PC-3 (cell line): ENCODE data around the gene DENND2A. TPM values are rescaled to one million over a fixed set of nuclear protein-coding genes. Genes with fewer than 3 reads are reported as not detected.
"Not testable (repeated sequence)": the region's sequence is repeated elsewhere in the genome, so short reads cannot be mapped to it uniquely, and the experiment has no call there.

Experiments used
- ATAC-seq: fragments of 200-7000 bp; cut with Tn5 transposase; 2 replicates; pipeline ENCODE4 v1.9.1; 2020; ENCODE audit warnings: mild to moderate bottlenecking, moderate library complexity
- BruUV-seq: library from RNA; stranded (reverse); fragments of 400-500 nt; replicated peaks from 2 replicates; lab custom pipeline; 2021; lab: Mats Ljungman, UMichigan
- CTCF ChIA-PET: fragments of 300-600 bp; sonication (Branson Sonifier 250); formaldehyde crosslinking; loops from one replicate; lab custom pipeline; 2022; ENCODE audit warnings: antibody characterized with exemption; lab: Charles Lee
- POLR2A ChIA-PET: fragments of 300-600 bp; sonication (Branson Sonifier 250); formaldehyde crosslinking; loops from one replicate; lab custom pipeline; 2022; ENCODE audit warnings: antibody characterized with exemption; ENCODE audit not compliant: unreplicated experiment; lab: Charles Lee
- DNase-seq: peaks from one replicate; pipeline ENCODE4 v3.0.0-alpha.2; 2015
- H2AFZ ChIP-seq: fragments of 300-600 bp; sonication (generic); 2 replicates; pipeline ENCODE4 v1.6.0; 2016; ENCODE audit warnings: antibody characterized with exemption, low read length
- H3F3A ChIP-seq: fragments of 300-600 bp; sonication (generic); one replicate; pipeline ENCODE4 v1.6.0; 2017; ENCODE audit warnings: antibody characterized with exemption, low read length, control low read depth, mild to moderate bottlenecking; ENCODE audit not compliant: unreplicated experiment
- H3K27ac ChIP-seq: fragments of 300-600 bp; sonication (generic); 2 replicates; pipeline ENCODE4 v1.5.1; 2016; ENCODE audit warnings: mild to moderate bottlenecking, low read length
- H3K27me3 ChIP-seq: fragments of 300-600 bp; sonication (generic); 2 replicates; pipeline ENCODE4 v1.6.1; 2016; ENCODE audit warnings: low read length, mixed read lengths
- H3K36me3 ChIP-seq: fragments of 300-600 bp; sonication (generic); 2 replicates; pipeline ENCODE4 v1.6.1; 2016; ENCODE audit warnings: low read depth, mixed run types, low read length, mixed read lengths
- H3K4me1 ChIP-seq: fragments of 300-600 bp; sonication (generic); 2 replicates; pipeline ENCODE4 v1.5.1; 2016; ENCODE audit warnings: low read length; ENCODE audit not compliant: insufficient read depth
- H3K4me2 ChIP-seq: fragments of 300-600 bp; sonication (generic); 2 replicates; pipeline ENCODE4 v1.6.0; 2016; ENCODE audit warnings: low read length
- H3K4me3 ChIP-seq: fragments of 300-600 bp; sonication (generic); 2 replicates; pipeline ENCODE4 v1.5.1; 2016; ENCODE audit warnings: mild to moderate bottlenecking, low read length, mixed read lengths
- H3K79me2 ChIP-seq: fragments of 300-600 bp; sonication (generic); 2 replicates; pipeline ENCODE4 v1.6.1; 2017; ENCODE audit warnings: low read length, mixed read lengths
- H3K9ac ChIP-seq: fragments of 300-600 bp; sonication (generic); 2 replicates; pipeline ENCODE4 v1.6.0; 2016; ENCODE audit warnings: mild to moderate bottlenecking, low read length
- H3K9me2 ChIP-seq: fragments of 300-600 bp; sonication (generic); replicated peaks from 2 replicates; pipeline ENCODE4 v1.6.1; 2016; ENCODE audit warnings: mixed run types, low read length, mixed read lengths
- H3K9me3 ChIP-seq: fragments of 300-600 bp; sonication (generic); 2 replicates; pipeline ENCODE4 v1.6.1; 2016; ENCODE audit warnings: low read length, mixed read lengths
- H4K20me1 ChIP-seq: fragments of 300-600 bp; sonication (generic); 2 replicates; pipeline ENCODE4 v1.6.1; 2016; ENCODE audit warnings: low read length, mixed read lengths
- EZH2 ChIP-seq: fragments of 300-600 bp; sonication (generic); IDR thresholded peaks from one replicate; pipeline ENCODE4 v1.6.1; 2017; ENCODE audit warnings: antibody characterized with exemption, mild to moderate bottlenecking, low read length; ENCODE audit not compliant: unreplicated experiment
- EZH2phosphoT487 ChIP-seq: fragments of 300-600 bp; sonication (generic); IDR thresholded peaks from 2 replicates; pipeline ENCODE4 v1.6.1; 2018; ENCODE audit warnings: mild to moderate bottlenecking, antibody characterized with exemption, low read length, borderline replicate concordance
- intact Hi-C: fragments of 100-400 bp; cut with micrococcal nuclease; formaldehyde crosslinking; loops from 2 replicates; pipeline ENCODE4 v1.9.0; 2023
- total RNA-seq: library from RNA; depleted of rRNA; stranded (reverse); fragments of >200 nt; gene quantifications from 2 replicates; pipeline ENCODE4 v1.2.3, GENCODE V29; 2014
- TF ChIP-seq, protein P1 (sequence below): fragments of 300-600 bp; sonication (generic); conservative IDR thresholded peaks from 2 replicates; pipeline ENCODE4 v1.5.1; 2017; ENCODE audit warnings: antibody characterized with exemption, low read depth, mild to moderate bottlenecking, low read length

The DENND2A gene
- total RNA-seq, 1 experiment from 2014 or later = 8.9 TPM

- Histone ChIP-seq H3K79me2 (peaks cover 15% of the 10 kb centered on the region; the same call in 1 of the 2 replicates), H3K36me3 (no peaks in the 10 kb centered on the region), H3K4me1 (peaks cover 26% of the 10 kb centered on the region), H3K9me3 (no peaks in the 10 kb centered on the region), H3K27me3 (no peaks in the 10 kb centered on the region), H2AFZ (no peak overlapping the region), H3K4me3 (no peak overlapping the region), H3K9me2 (no peaks in the 10 kb centered on the region), H4K20me1 (no peaks in the 10 kb centered on the region), H3K9ac (no peak overlapping the region), H3K27ac (no peak overlapping the region), H3F3A (no peaks in the 10 kb centered on the region), H3K4me2 (no peak overlapping the region)
- BruUV-seq = no TSS peak
- ATAC-seq (no peak), DNase-seq (no peak)
- ChIA-PET POLR2A (no interaction called here), CTCF (no interaction called here)
- TF ChIP-seq, protein P1, sequence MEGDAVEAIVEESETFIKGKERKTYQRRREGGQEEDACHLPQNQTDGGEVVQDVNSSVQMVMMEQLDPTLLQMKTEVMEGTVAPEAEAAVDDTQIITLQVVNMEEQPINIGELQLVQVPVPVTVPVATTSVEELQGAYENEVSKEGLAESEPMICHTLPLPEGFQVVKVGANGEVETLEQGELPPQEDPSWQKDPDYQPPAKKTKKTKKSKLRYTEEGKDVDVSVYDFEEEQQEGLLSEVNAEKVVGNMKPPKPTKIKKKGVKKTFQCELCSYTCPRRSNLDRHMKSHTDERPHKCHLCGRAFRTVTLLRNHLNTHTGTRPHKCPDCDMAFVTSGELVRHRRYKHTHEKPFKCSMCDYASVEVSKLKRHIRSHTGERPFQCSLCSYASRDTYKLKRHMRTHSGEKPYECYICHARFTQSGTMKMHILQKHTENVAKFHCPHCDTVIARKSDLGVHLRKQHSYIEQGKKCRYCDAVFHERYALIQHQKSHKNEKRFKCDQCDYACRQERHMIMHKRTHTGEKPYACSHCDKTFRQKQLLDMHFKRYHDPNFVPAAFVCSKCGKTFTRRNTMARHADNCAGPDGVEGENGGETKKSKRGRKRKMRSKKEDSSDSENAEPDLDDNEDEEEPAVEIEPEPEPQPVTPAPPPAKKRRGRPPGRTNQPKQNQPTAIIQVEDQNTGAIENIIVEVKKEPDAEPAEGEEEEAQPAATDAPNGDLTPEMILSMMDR = no peak
- no peak for TF ChIP-seq EZH2
- TF ChIP-seq EZH2phosphoT487 = no peak
- intact Hi-C loops = loop anchor here (10.0 kb wide), 2 partner anchors 134 to 254 kb away; partner anchors contain the start of gene BRAF
Measured at GRCh38 chr7:140670343-140670935, 29.8 kb upstream of the DENND2A start.

- H3K9me2 ChIP-seq, H3F3A ChIP-seq, H3K4me3 ChIP-seq, ATAC-seq, H3K9me3 ChIP-seq, H3K27me3 ChIP-seq, H3K27ac ChIP-seq, H3K79me2 ChIP-seq, H3K9ac ChIP-seq, H3K4me2 ChIP-seq, H2AFZ ChIP-seq, H3K36me3 ChIP-seq, BruUV-seq, DNase-seq, H4K20me1 ChIP-seq, CTCF ChIA-PET, POLR2A ChIA-PET: not testable (repeated sequence)
- intact Hi-C loops = loop anchor here (10.0 kb wide), 2 partner anchors 135 to 255 kb away; partner anchors contain the start of gene BRAF
- H3K4me1 ChIP-seq = peaks cover 21% of the 10 kb centered on the region
Measured at GRCh38 chr7:140669862-140670261, 29.2 kb upstream of the DENND2A start.

DNA sequence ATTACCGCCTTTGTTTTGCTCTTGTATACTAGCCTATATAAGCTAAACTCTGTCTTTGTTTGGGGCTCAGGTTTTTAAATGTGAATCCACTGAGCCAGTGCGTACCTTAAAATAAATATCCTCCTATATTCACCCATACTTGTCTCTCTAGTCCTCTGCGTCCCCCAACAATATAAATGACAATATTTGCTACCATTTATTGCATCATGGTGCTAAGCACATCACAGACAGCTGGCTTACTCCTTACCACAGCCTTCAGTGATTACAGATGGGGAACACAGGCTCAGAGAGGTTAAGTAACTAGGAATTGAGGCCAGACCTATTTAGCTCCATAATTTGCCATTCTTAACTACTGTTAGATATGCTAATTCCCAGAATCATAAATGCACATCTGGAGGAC lies 28.7 kb upstream of the DENND2A start:
- H3K27ac ChIP-seq = no peak overlapping the region
- H3K4me1 ChIP-seq = peaks cover 17% of the 10 kb centered on the region
- H3K4me3 ChIP-seq = no peak overlapping the region
- H3K27me3 ChIP-seq = no peaks in the 10 kb centered on the region
- H3K36me3 ChIP-seq = no peaks in the 10 kb centered on the region
- no peaks in the 10 kb centered on the region for H4K20me1 ChIP-seq
- BruUV-seq = no TSS peak
- TF ChIP-seq EZH2phosphoT487 (no peak), EZH2 (no peak)
- TF ChIP-seq, protein P1 = no peak
- no peaks in the 10 kb centered on the region for H3K9me3 ChIP-seq
- ATAC-seq (no peak), DNase-seq (no peak)
- no peak overlapping the region for H2AFZ ChIP-seq
- intact Hi-C loops = no loop called here
- H3K79me2 ChIP-seq = peaks cover 5% of the 10 kb centered on the region; the same call in 1 of the 2 replicates
- ChIA-PET CTCF (no interaction called here), POLR2A (interaction anchor here (0.7 kb wide), 1 partner anchor 27 kb away, joined by 7 read pairs; no protein-coding TSS in a partner anchor)
- H3K9me2 ChIP-seq = no peaks in the 10 kb centered on the region
- no peaks in the 10 kb centered on the region for H3F3A ChIP-seq
- no peak overlapping the region for H3K4me2 ChIP-seq
- no peak overlapping the region for H3K9ac ChIP-seq
